Esophagus muscularis mucosa (tissue), 4 donors: ENCODE measurements around the gene COBL.

Source experiments
- EP300 ChIP-seq: sonication (generic); formaldehyde crosslinking; IDR thresholded peaks from one replicate; pipeline ENCODE4 v1.6.1; 2017; ENCODE audit warnings: antibody characterized with exemption
- POLR2A ChIP-seq: fragments of 450-650 bp; IDR thresholded peaks from one replicate; pipeline ENCODE4 v1.6.1; 2017; ENCODE audit warnings: antibody characterized with exemption, moderate library complexity, mild to moderate bottlenecking, low read depth
- POLR2AphosphoS5 ChIP-seq, 2 donors: sonication (generic); formaldehyde crosslinking; IDR thresholded peaks; one replicate each; pipeline ENCODE4 v1.6.1; 2017; ENCODE audit warnings: antibody characterized with exemption in 2 of 2
- TF ChIP-seq, protein P1 (sequence below), 3 experiments: fragments of 200-600 bp in 2 of 3; fragments of 450-650 bp in 1 of 3; sonication (generic) in 2 of 3; IDR thresholded peaks; one replicate each; pipeline ENCODE4 v1.5.1; 2017 to 2019; ENCODE audit warnings: antibody characterized with exemption in 3 of 3, mild to moderate bottlenecking in 2 of 3, moderate library complexity in 1 of 3

- TF ChIP-seq POLR2AphosphoS5 (IDR thresholded peaks at IDR 0.05): no peak
- TF ChIP-seq, protein P1, sequence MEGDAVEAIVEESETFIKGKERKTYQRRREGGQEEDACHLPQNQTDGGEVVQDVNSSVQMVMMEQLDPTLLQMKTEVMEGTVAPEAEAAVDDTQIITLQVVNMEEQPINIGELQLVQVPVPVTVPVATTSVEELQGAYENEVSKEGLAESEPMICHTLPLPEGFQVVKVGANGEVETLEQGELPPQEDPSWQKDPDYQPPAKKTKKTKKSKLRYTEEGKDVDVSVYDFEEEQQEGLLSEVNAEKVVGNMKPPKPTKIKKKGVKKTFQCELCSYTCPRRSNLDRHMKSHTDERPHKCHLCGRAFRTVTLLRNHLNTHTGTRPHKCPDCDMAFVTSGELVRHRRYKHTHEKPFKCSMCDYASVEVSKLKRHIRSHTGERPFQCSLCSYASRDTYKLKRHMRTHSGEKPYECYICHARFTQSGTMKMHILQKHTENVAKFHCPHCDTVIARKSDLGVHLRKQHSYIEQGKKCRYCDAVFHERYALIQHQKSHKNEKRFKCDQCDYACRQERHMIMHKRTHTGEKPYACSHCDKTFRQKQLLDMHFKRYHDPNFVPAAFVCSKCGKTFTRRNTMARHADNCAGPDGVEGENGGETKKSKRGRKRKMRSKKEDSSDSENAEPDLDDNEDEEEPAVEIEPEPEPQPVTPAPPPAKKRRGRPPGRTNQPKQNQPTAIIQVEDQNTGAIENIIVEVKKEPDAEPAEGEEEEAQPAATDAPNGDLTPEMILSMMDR (IDR thresholded peaks at IDR 0.05): no peak
- TF ChIP-seq EP300: no peak
- no peak for TF ChIP-seq POLR2A
Observed at GRCh38 chr7:51068401-51068800, 248.2 kb downstream of the COBL start.
